Stimulated activated CD4-positive, alpha-beta T cell treated with anti-CD3 and anti-CD28 coated beads, Interleukin-12 subunit alpha, Interleukin-12 subunit beta, amount 100 ng/mL, for 48 hours (primary cell): ENCODE data around the gene F11.
"Not testable (repeated sequence)": the region's sequence is repeated elsewhere in the genome, so short reads cannot be mapped to it uniquely, and the experiment has no call there.

Experiments
- DNase-seq, 3 donors: peaks; one replicate each; pipeline ENCODE4 v3.0.0-alpha.2; 2020; ENCODE audit warnings: low read depth in 2 of 3, low spot score in 1 of 3

The F11 gene

DNA sequence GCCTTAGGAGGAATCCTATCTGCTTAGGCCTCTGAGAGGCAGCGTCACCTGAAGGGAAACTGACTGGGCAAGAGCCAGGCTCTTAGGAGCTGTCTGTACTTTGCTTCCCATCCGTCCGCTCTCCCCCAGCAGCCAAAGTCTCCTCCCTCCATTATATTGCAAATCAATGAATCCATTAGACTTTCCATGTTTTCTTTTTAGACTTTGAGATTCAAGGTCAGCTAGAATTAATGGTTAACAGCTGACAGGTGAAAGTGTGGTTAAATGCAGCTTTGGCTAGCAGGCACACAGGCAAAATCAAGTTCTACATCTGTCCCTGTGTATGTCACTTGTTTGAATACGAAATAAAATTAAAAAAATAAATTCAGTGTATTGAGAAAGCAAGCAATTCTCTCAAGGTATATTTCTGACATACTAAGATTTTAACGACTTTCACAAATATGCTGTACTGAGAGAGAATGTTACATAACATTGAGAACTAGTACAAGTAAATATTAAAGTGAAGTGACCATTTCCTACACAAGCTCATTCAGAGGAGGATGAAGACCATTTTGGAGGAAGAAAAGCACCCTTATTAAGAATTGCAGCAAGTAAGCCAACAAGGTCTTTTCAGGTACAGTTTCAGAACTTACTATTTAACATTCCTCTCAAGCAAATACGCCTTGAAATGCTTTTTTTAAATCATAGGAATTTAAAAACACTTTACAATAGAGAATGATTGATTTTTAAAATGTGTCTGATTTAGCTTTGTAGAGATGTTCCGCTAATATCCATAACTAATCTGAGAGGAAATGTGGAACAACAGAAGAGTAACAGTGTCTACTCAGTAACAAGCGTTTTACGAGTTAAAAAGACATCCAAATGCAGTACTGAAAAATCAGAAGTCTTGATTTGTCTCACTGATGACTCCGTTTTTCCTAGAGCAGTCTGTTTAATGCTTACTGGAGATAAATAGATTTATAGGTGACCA is at the start of gene F11:
TSS of gene F11 (plus strand) at position 507 of the 970 bp plus-strand sequence. CDS start 948 bp downstream, outside the sequence.
- no peak for DNase-seq

- DNase-seq = no peak
Observed at GRCh38 chr4:186216465-186217024, 49.4 kb upstream of the F11 start.

- DNase-seq = no peak
Observed at GRCh38 chr4:186217733-186218293, 48.2 kb upstream of the F11 start.

GRCh38 chr4:186221624-186222023 is 44.4 kb upstream of the F11 start:
- no peak for DNase-seq

DNA sequence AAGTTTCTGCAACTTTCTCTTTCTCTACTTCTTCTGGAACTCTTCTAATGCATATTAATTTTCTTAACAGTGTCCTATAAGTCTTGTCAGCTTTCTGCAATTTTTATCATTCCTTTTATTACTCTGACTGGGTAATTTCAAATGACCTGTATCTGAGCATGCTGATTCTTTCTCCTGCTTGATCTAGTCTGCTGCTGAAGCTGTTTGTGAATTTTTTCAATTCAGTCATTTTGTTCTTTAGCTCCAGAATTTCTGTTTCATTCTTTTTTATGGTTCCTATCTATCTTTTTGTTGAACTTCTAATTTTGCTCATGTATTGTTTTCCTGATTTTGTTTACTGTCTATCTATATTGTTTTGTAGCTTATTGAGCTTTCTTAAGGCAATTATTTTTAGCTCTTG is 40.1 kb upstream of the F11 start:
- no peak for DNase-seq

DNA sequence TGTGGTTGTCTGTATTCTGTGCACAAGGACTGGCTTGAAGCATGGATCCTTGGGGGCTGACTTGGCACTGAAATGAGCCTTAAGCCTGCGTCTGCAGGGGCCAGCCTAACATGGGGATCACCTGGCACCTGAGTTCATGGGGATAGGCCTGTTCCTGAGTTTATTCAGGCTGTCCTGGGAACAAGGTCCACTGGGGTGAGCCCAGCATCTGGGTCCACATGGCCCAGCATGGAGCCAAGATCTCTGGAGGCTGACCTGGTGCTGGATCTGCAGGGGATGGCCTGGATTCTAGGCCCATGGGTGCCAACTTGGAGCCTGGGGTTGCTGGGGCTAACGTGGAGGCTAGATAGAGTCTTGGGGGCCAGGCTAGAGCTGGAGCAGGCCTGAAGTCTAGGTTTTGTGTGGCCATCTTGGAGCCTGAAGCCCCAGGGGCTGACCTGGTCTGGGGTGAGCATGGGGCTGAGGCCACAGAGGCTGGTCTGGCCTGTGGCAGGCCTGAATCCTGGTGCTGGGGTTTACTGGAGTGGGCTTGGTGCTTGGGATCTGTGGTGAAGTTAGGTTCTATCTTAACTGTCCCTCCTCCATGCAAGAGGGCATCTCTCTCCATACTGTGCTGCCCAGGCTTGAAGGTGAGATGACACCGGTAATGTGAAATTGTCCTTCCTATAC is 39.3 kb upstream of the F11 start:
- no peak for DNase-seq

- DNase-seq = no peak
Observed at GRCh38 chr4:186227221-186227620, 38.8 kb upstream of the F11 start, which contains the start of gene KLKB1. Gene KLKB1 (plus strand): TSS chr4:186227507. CDS start chr4:186228196, 689 bp downstream.

GRCh38 chr4:186227744-186228513 is 38.1 kb upstream of the F11 start:
- no peak for DNase-seq

- DNase-seq = no peak
Observed at GRCh38 chr4:186228514-186228894, 37.5 kb upstream of the F11 start.

DNA sequence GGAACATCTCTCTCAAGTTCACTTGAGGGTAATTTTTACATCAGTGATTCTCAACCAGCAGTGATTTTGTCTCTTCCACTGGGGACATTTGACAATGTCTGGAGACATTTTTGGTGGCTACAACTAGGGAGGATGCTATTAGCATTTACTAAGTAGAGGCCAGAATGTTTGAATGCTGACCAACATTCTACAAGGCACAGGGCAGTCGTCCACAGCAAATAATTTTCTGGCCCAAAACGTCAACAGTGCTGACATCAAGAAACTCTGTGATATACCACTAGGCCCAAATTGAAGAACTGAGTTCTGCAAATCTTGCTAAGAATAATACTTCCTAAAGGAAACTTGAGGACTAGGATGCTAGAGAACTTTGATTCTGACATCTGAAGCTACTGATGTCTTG is 31.6 kb upstream of the F11 start:
- no peak for DNase-seq

DNA sequence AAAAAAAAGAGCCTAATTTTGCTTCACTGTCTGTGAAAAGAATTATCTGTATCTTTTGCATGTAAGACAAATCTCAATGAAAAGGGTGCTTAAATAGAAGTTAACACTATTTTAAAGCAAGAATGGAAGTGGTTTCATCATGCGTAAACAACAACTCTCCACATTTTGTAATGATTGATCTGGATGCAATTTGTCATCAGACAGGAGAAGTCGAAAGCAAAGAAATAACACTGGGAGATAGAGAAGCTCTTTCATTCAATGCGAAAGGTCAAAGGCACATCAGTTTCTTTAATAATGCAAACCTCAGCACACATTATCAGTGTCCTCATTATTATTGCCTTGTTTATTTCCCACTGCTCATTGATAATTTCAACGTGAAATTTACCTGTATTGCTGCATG is 29.9 kb upstream of the F11 start:
- no peak for DNase-seq

DNA sequence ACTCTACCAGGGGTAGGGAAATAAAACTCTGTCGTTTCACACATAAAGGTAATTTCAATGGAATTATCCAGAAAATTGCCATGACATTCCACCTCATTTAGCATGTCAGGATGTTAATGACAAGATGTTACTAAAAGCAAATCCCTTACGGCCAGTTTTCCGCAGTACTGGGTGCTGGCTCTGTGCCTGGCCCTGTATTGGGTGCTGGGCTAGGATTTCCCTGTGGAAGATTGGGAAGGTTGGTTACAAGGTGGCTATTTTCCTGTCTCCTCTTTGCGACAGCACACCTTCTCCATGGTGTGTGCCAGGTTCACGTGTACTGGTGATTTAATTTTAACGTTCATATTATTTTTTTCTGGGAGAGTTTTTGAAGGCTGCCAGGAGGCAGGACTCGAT is 25.5 kb upstream of the F11 start:
- no peak for DNase-seq

GRCh38 chr4:186240848-186241491 is 25.0 kb upstream of the F11 start:
- no peak for DNase-seq

- DNase-seq = no peak
Observed at GRCh38 chr4:186241616-186242015, 24.4 kb upstream of the F11 start.

DNA sequence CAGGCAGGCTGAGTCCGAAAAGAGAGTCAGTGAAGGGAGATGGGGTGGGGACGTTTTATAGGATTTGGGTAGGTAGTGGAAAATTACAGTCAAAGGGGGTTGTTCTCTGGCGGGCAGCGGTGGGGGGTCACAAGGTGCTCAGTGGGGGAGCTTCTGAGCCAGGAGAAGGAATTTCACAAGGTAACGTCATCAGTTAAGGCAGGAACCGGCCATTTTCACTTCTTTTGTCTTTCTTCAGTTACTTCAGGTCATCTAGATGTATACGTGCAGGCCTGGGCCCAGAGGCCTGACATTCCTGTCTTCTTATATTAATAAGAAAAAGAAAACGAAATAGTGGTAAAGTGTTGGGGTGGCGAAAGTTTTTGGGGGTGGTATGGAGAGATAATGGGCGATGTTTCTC is 24.0 kb upstream of the F11 start:
- not testable (repeated sequence) for DNase-seq

DNA sequence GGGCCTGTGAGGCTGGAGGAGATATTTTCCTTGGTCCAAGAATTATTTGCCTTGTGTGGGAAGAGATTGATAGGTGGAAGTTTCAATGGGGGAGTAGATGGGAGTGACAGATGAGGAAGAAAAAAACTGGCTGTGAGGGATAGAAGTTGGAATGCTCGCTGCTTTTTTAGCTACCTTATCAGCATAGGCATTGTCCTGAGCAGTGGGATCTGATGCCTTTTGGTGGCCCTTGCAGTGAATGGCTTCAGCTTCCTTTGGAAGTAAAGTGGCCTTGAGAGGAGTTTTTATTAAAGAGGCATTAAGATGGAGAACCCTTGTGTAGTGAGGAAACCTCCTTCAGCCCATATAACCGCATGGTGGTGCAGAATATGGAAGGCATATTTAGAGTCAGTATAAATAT is 22.7 kb upstream of the F11 start:
- DNase-seq = no peak

GRCh38 chr4:186244835-186245234 is 21.2 kb upstream of the F11 start:
- DNase-seq = no peak

DNA sequence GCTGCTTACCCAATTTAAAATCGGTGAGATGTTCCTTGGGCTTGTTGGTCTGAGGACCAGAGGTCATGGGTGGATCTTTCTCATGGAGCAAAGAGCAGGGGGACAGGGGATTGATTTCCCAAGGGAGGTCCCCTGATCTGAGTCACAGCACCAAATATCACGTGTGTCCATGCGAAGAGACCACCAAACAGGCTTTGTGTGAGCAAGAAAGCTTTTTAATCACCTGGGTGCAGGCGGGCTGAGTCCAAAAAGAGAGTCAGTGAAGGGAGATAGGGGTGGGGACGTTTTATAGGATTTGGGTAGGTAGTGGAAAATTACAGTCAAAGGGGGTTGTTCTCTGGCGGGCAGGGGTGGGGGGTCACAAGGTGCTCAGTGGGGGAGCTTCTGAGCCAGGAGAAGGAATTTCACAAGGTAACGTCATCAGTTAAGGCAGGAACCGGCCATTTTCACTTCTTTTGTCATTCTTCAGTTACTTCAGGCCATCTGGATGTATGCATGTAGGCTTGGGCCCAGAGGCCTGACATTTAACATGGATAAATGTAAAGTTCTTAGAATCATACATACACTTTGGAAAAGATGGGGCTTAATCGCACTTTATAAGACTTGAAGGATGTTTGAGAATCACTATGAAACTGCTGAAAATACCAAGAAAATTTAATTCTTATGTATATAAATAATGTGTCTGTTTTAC is 18.8 kb upstream of the F11 start:
- DNase-seq = not testable (repeated sequence)

DNA sequence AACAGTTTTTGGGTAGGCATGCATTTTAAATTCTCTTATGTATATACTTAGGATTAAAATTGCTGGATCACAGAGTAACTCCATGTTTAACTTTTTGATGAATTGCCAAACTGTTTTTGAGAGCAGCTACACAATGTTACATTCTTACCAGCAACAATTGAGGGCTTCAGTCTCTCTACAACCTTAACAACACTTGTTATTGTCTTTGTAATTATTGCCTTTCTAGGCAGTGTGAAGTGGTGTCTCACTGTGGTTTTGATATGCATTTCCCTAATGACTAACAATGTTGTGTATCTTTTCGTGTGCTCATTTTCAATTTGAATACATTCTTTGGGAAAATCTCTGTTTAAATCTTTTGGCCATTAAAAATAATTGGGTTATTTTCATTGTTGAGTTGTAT is 17.3 kb upstream of the F11 start:
- DNase-seq = no peak
